ENCODE data around the gene CFAP65. TPM values are rescaled to one million over a fixed set of nuclear protein-coding genes. Genes with fewer than 3 reads are reported as not detected.
A peak's percentile ranks its signal among the peaks of the same experiment; 100 is the strongest.

Gene CFAP65
- total RNA-seq, 1 experiment from 2014 or later = 0.12 TPM

GRCh38 chr2:218963601-218964000, 77.7 kb downstream of the CFAP65 start:
- DNase-seq (ENCODE audit: low read depth) = peak; percentile 76

GRCh38 chr2:218962859-218963492, 78.3 kb downstream of the CFAP65 start:
- DNase-seq (ENCODE audit: low read depth) = peak; percentile 97

GRCh38 chr2:218961651-218962570, 79.4 kb downstream of the CFAP65 start:
- DNase-seq (ENCODE audit: low read depth) = no peak

GRCh38 chr2:218961229-218961628, 80.1 kb downstream of the CFAP65 start:
- DNase-seq (ENCODE audit: low read depth) = no peak

GRCh38 chr2:218960309-218961165, 80.8 kb downstream of the CFAP65 start:
- no peak for DNase-seq (ENCODE audit: low read depth)

- DNase-seq (ENCODE audit: low read depth) = no peak
Measured at GRCh38 chr2:218959761-218960308, 81.5 kb downstream of the CFAP65 start.

- peak; percentile 88 for DNase-seq (ENCODE audit: low read depth)
Measured at GRCh38 chr2:218959141-218959731, 82.1 kb downstream of the CFAP65 start, which contains the start of gene CDK5R2. TSS of gene CDK5R2 (plus strand) at chr2:218959666. CDS start at chr2:218959821, 155 bp downstream.

- DNase-seq (ENCODE audit: low read depth) = no peak
Measured at GRCh38 chr2:218958276-218958675, 83.0 kb downstream of the CFAP65 start.

- DNase-seq (ENCODE audit: low read depth) = no peak
Measured at GRCh38 chr2:218957671-218958070, 83.6 kb downstream of the CFAP65 start.

- no peak for DNase-seq (ENCODE audit: low read depth)
Measured at GRCh38 chr2:218956039-218956438, 85.3 kb downstream of the CFAP65 start.

GRCh38 chr2:218954541-218955300, 86.6 kb downstream of the CFAP65 start:
- no peak for DNase-seq (ENCODE audit: low read depth)

- no peak for DNase-seq (ENCODE audit: low read depth)
Measured at GRCh38 chr2:218953366-218953954, 87.9 kb downstream of the CFAP65 start.

Other genes starting within 250 kb of the CFAP65 start
- not detected in 2 replicates for gene PRKAG3, start 209.7 kb downstream of the CFAP65 start, total RNA-seq (2014; rRNA removed; shearing (Covaris generic))
- gene WNT6, start 181.7 kb downstream of the CFAP65 start, total RNA-seq (2014; rRNA removed; shearing (Covaris generic)) = 3.4 and 4.2 TPM in 2 replicates
- 0.72 and 1.4 TPM in 2 replicates for gene WNT10A, start 160.7 kb downstream of the CFAP65 start, total RNA-seq (2014; rRNA removed; shearing (Covaris generic))
- gene CDK5R2, start 81.8 kb downstream of the CFAP65 start, total RNA-seq (2014; rRNA removed; shearing (Covaris generic)) = 0.12 and 0.20 TPM in 2 replicates
- gene FEV, start 56.3 kb downstream of the CFAP65 start, total RNA-seq (2014; rRNA removed; shearing (Covaris generic)) = not detected in 2 replicates
- gene CRYBA2, start 48.1 kb downstream of the CFAP65 start, total RNA-seq (2014; rRNA removed; shearing (Covaris generic)) = 0.20 TPM in 1 of 2 replicates, not detected in the other
- gene IHH, start 19.4 kb upstream of the CFAP65 start, total RNA-seq (2014; rRNA removed; shearing (Covaris generic)) = not detected in 2 replicates
- 24.1 and 31.0 TPM in 2 replicates for gene NHEJ1, start 119.3 kb upstream of the CFAP65 start, total RNA-seq (2014; rRNA removed; shearing (Covaris generic))
- gene SLC23A3, start 128.5 kb upstream of the CFAP65 start, total RNA-seq (2014; rRNA removed; shearing (Covaris generic)) = 0.59 TPM in 1 of 2 replicates, not detected in the other
- 40.2 and 41.2 TPM in 2 replicates for gene CNPPD1, start 135.4 kb upstream of the CFAP65 start, total RNA-seq (2014; rRNA removed; shearing (Covaris generic))
- 63.2 and 67.8 TPM in 2 replicates for gene RETREG2, start 136.8 kb upstream of the CFAP65 start, total RNA-seq (2014; rRNA removed; shearing (Covaris generic))
- 49.6 and 55.1 TPM in 2 replicates for gene ZFAND2B, start 165.3 kb upstream of the CFAP65 start, total RNA-seq (2014; rRNA removed; shearing (Covaris generic))
- 29.8 and 41.6 TPM in 2 replicates for gene ABCB6, start 177.4 kb upstream of the CFAP65 start, total RNA-seq (2014; rRNA removed; shearing (Covaris generic))
- gene ATG9A, start 188.1 kb upstream of the CFAP65 start, total RNA-seq (2014; rRNA removed; shearing (Covaris generic)) = 51.3 and 58.6 TPM in 2 replicates
- 27.5 and 28.8 TPM in 2 replicates for gene ANKZF1, start 188.3 kb upstream of the CFAP65 start, total RNA-seq (2014; rRNA removed; shearing (Covaris generic))
- 30.0 and 35.0 TPM in 2 replicates for gene GLB1L, start 203.9 kb upstream of the CFAP65 start, total RNA-seq (2014; rRNA removed; shearing (Covaris generic))
- gene STK16, start 204.0 kb upstream of the CFAP65 start, total RNA-seq (2014; rRNA removed; shearing (Covaris generic)) = 24.0 and 28.5 TPM in 2 replicates
- gene TUBA4B, start 211.7 kb upstream of the CFAP65 start, total RNA-seq (2014; rRNA removed; shearing (Covaris generic)) = not detected in 2 replicates
- 31.1 and 42.2 TPM in 2 replicates for gene TUBA4A, start 212.4 kb upstream of the CFAP65 start, total RNA-seq (2014; rRNA removed; shearing (Covaris generic))
- gene DNAJB2, start 237.8 kb upstream of the CFAP65 start, total RNA-seq (2014; rRNA removed; shearing (Covaris generic)) = 33.8 and 39.8 TPM in 2 replicates